ENCODE data around the gene PROX2.

The PROX2 gene

DNA sequence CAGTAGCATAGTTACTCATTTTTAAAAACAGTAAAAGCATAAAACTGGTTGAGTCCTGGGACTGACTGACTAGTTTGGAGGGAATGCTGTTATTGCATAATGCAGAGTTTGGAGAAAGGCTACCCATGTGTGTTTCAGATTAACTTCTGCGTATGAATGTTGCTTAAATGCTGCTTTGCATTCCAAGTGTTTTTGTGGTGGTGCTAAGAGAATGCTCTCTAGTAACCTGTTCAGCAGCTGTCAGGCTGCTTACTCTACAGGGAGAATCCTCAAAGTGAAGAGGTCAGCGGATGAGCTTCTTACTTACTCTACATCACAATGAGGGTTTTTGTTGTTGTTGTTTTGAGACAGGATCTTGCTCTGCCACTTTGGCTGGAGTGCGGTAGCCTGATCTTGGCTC is 10.1 kb upstream of the PROX2 start:
- no peak for TF ChIP-seq SPI1 (IDR thresholded peaks at IDR 0.05; ENCODE audit: borderline replicate concordance, low read depth)
- TF ChIP-seq, protein P1, sequence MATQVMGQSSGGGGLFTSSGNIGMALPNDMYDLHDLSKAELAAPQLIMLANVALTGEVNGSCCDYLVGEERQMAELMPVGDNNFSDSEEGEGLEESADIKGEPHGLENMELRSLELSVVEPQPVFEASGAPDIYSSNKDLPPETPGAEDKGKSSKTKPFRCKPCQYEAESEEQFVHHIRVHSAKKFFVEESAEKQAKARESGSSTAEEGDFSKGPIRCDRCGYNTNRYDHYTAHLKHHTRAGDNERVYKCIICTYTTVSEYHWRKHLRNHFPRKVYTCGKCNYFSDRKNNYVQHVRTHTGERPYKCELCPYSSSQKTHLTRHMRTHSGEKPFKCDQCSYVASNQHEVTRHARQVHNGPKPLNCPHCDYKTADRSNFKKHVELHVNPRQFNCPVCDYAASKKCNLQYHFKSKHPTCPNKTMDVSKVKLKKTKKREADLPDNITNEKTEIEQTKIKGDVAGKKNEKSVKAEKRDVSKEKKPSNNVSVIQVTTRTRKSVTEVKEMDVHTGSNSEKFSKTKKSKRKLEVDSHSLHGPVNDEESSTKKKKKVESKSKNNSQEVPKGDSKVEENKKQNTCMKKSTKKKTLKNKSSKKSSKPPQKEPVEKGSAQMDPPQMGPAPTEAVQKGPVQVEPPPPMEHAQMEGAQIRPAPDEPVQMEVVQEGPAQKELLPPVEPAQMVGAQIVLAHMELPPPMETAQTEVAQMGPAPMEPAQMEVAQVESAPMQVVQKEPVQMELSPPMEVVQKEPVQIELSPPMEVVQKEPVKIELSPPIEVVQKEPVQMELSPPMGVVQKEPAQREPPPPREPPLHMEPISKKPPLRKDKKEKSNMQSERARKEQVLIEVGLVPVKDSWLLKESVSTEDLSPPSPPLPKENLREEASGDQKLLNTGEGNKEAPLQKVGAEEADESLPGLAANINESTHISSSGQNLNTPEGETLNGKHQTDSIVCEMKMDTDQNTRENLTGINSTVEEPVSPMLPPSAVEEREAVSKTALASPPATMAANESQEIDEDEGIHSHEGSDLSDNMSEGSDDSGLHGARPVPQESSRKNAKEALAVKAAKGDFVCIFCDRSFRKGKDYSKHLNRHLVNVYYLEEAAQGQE (IDR thresholded peaks at IDR 0.05; ENCODE audit: insufficient replicate concordance, low read depth) = no peak
- H3K27me3 ChIP-seq (ENCODE audit: insufficient read depth, poor library complexity, severe bottlenecking) = no peaks in the 10 kb centered on the region
- DNase-seq (ENCODE audit: low read depth in 1 of 2, low spot score in 1 of 2) = no peak
- no peak overlapping the region for H3K27ac ChIP-seq (replicated peaks)
- H3K4me3 ChIP-seq (replicated peaks; ENCODE audit: insufficient read depth, low read length) = no peak overlapping the region

DNA sequence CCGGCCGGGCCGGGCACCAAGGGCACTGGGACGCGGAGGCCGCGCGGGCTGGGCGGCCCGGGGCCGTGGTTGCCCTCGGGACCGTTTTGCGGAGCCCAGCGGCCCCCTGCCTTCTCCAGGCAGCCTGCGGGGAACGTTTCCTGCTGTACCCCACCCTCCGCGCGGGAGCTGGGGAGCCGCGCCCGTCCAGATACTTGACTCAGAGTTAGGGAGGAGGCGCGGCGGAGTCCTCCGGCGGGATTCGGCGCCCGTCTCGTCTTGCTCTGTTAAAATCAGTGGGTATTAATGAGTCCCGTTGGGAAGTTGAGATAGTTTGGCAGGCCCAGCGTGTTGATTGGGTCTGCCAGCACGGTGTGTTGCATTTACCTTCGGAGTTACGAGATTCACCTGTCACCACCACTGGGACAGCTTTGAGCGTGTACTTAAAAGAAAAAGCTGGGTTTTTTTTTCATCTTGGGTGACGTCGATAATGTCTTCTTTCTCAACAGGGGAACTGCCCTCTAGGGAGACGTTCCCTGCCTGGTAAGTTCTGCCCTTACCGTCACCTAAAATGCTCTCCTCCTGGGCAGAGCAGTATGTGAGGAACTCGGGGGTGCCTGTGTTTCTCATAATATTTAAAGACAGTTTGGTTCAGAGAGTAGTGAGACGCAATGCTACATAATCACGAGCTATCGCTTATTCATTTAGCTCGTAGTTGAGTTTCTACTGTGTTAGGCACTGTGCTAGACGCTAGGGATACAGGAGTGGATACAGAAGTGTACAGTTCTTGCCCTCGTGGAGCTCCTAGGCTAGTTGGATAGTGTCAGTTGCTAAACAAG is 6.4 kb upstream of the PROX2 start:
- Histone ChIP-seq H3K27me3 (ENCODE audit: insufficient read depth, poor library complexity, severe bottlenecking) (no peaks in the 10 kb centered on the region), H3K4me3 (replicated peaks; ENCODE audit: insufficient read depth, low read length) (peak overlapping the region; percentile 57), H3K27ac (replicated peaks) (peak overlapping the region; percentile 93)
- TF ChIP-seq, protein P2, sequence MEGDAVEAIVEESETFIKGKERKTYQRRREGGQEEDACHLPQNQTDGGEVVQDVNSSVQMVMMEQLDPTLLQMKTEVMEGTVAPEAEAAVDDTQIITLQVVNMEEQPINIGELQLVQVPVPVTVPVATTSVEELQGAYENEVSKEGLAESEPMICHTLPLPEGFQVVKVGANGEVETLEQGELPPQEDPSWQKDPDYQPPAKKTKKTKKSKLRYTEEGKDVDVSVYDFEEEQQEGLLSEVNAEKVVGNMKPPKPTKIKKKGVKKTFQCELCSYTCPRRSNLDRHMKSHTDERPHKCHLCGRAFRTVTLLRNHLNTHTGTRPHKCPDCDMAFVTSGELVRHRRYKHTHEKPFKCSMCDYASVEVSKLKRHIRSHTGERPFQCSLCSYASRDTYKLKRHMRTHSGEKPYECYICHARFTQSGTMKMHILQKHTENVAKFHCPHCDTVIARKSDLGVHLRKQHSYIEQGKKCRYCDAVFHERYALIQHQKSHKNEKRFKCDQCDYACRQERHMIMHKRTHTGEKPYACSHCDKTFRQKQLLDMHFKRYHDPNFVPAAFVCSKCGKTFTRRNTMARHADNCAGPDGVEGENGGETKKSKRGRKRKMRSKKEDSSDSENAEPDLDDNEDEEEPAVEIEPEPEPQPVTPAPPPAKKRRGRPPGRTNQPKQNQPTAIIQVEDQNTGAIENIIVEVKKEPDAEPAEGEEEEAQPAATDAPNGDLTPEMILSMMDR (IDR thresholded peaks at IDR 0.05; ENCODE audit: insufficient read depth, low read length) = no peak
- TF ChIP-seq POLR2AphosphoS5 (IDR thresholded peaks at IDR 0.05; ENCODE audit: low read depth) = no peak
- no peak for TF ChIP-seq GABPA (IDR thresholded peaks at IDR 0.05; ENCODE audit: low read depth)
- peak; percentile 25; the same call in 1 of the 2 replicates for TF ChIP-seq SPI1 (IDR thresholded peaks at IDR 0.05; ENCODE audit: borderline replicate concordance, low read depth)
- TF ChIP-seq, protein P1 (IDR thresholded peaks at IDR 0.05; ENCODE audit: insufficient replicate concordance, low read depth) = no peak
- peak in 1 of 2 experiments; percentile 19 for DNase-seq (ENCODE audit: low read depth in 1 of 2, low spot score in 1 of 2)

DNA sequence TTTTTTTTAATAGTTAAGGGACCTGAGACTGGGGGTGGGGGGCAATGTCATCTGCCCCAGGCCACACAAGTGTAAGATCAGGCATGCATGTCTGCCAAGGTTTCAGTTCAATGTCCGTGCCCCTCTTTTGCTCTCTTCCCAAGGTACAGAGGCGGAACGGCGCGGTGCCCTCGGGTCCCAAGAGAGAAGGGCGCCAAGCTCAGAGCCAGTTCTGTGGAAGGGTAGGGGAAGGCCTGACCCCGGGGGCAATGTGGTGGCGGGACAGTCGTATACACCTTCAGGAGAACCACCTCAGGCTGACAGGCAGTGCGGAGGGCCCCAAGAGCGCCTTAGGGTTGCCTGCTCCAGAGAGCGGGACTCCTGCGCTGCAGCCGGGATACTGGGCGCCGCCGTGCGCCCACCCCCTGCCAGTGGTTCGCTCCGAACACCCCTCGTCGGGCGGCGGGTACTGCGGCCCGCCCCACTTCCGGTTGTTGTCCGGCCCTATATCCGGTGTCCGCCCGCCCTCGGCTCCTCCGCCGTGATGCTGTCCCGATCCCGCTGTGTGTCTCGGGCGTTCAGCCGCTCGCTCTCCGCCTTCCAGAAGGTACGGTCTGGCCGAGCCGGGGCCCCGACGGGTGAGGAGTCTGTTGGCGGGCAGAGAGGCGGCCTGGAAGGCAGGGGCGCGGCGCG is 5.6 kb upstream of the PROX2 start, which contains the start of gene DLST:
TSS of gene DLST (plus strand) at position 486 of the 672 bp plus-strand sequence. CDS start at position 524, 38 bp downstream.
- Histone ChIP-seq H3K4me3 (replicated peaks; ENCODE audit: insufficient read depth, low read length) (peak within 1 kb of the TSS; percentile 57), H3K27ac (replicated peaks) (peak within 1 kb of the TSS; percentile 93), H3K27me3 (ENCODE audit: insufficient read depth, poor library complexity, severe bottlenecking) (no peaks in the 10 kb centered on the region)
- TF ChIP-seq POLR2AphosphoS5 (IDR thresholded peaks at IDR 0.05; ENCODE audit: low read depth) = peak; percentile 61
- TF ChIP-seq GABPA (IDR thresholded peaks at IDR 0.05; ENCODE audit: low read depth) = peak; percentile 87
- TF ChIP-seq, protein P1 (IDR thresholded peaks at IDR 0.05; ENCODE audit: insufficient replicate concordance, low read depth) = peak; percentile 13
- TF ChIP-seq, protein P2 (IDR thresholded peaks at IDR 0.05; ENCODE audit: insufficient read depth, low read length) = no peak
- TF ChIP-seq SPI1 (IDR thresholded peaks at IDR 0.05; ENCODE audit: borderline replicate concordance, low read depth) = no peak
- DNase-seq (ENCODE audit: low read depth in 1 of 2, low spot score in 1 of 2) = peak; percentile 59 to 70

All from HL-60 (cell line).